H9 (cell line): Measurements from ENCODE around the gene DPYSL3. TPM values are rescaled to one million over a fixed set of nuclear protein-coding genes. Genes with fewer than 3 reads are reported as not detected.
"Not testable (repeated sequence)": the region's sequence is repeated elsewhere in the genome, so short reads cannot be mapped to it uniquely, and the experiment has no call there.

Experiments used
- DNase-seq: peaks from one replicate; pipeline ENCODE4 v3.0.0-alpha.2; 2017
- H2AFZ ChIP-seq: one replicate; pipeline ENCODE4 v1.6.1; 2013; ENCODE audit warnings: mild to moderate bottlenecking, low read length, control low read depth, moderate library complexity
- H2AK5ac ChIP-seq: 2 replicates; pipeline ENCODE4 v1.6.1; 2013; ENCODE audit warnings: low read length, control low read depth, mixed read lengths; ENCODE audit not compliant: insufficient read length
- H2BK120ac ChIP-seq: one replicate; pipeline ENCODE4 v1.6.1; 2013; ENCODE audit warnings: low read depth, mild to moderate bottlenecking, low read length, control low read depth, inconsistent platforms; ENCODE audit not compliant: poor library complexity, severe bottlenecking
- H2BK12ac ChIP-seq: 2 replicates; pipeline ENCODE4 v1.6.1; 2013; ENCODE audit warnings: low read length, control low read depth, mixed read lengths, low read depth; ENCODE audit not compliant: insufficient read length
- H2BK15ac ChIP-seq: 2 replicates; pipeline ENCODE4 v1.6.1; 2013; ENCODE audit warnings: low read depth, low read length, control low read depth
- H2BK20ac ChIP-seq: one replicate; pipeline ENCODE4 v1.6.1; 2013; ENCODE audit warnings: low read depth, mild to moderate bottlenecking, low read length, control low read depth, inconsistent platforms; ENCODE audit not compliant: poor library complexity, severe bottlenecking
- H2BK5ac ChIP-seq: 2 replicates; pipeline ENCODE4 v1.6.1; 2013; ENCODE audit warnings: low read length, control low read depth, mixed read lengths; ENCODE audit not compliant: insufficient read length
- H3K14ac ChIP-seq: 2 replicates; pipeline ENCODE4 v1.6.1; 2013; ENCODE audit warnings: low read length, control low read depth; ENCODE audit not compliant: insufficient read depth
- H3K18ac ChIP-seq: 2 replicates; pipeline ENCODE4 v1.6.1; 2013; ENCODE audit warnings: low read depth, mild to moderate bottlenecking, mixed read lengths, low read length, control low read depth; ENCODE audit not compliant: insufficient read length
- H3K23ac ChIP-seq: 2 replicates; pipeline ENCODE4 v1.6.1; 2013; ENCODE audit warnings: low read length, control low read depth, mixed read lengths, low read depth; ENCODE audit not compliant: insufficient read length
- H3K23me2 ChIP-seq: 2 replicates; pipeline ENCODE4 v1.6.1; 2013; ENCODE audit warnings: low read depth, mild to moderate bottlenecking, mixed read lengths, low read length, control low read depth; ENCODE audit not compliant: insufficient read length, poor library complexity, severe bottlenecking
- H3K27ac ChIP-seq: 2 replicates; pipeline ENCODE4 v1.5.1; 2013; ENCODE audit warnings: low read length, control low read depth, mixed read lengths, low read depth; ENCODE audit not compliant: insufficient read length
- H3K27me3 ChIP-seq: 2 replicates; pipeline ENCODE4 v1.6.1; 2013; ENCODE audit warnings: low read length, control low read depth, inconsistent platforms; ENCODE audit not compliant: insufficient read depth
- H3K4ac ChIP-seq: 2 replicates; pipeline ENCODE4 v1.6.1; 2013; ENCODE audit warnings: low read depth, mild to moderate bottlenecking, control low read depth, inconsistent platforms, low read length, moderate library complexity
- H3K4me1 ChIP-seq: 2 replicates; pipeline ENCODE4 v1.6.1; 2013; ENCODE audit warnings: low read length, control low read depth, inconsistent platforms; ENCODE audit not compliant: insufficient read depth
- H3K4me2 ChIP-seq: 2 replicates; pipeline ENCODE4 v1.6.1; 2013; ENCODE audit warnings: low read length, control low read depth, mixed read lengths; ENCODE audit not compliant: insufficient read length, insufficient read depth
- H3K56ac ChIP-seq: 2 replicates; pipeline ENCODE4 v1.6.1; 2013; ENCODE audit warnings: low read depth, mild to moderate bottlenecking, mixed read lengths, low read length, control low read depth; ENCODE audit not compliant: insufficient read length
- H3K79me1 ChIP-seq: 2 replicates; pipeline ENCODE4 v1.6.1; 2013; ENCODE audit warnings: low read depth, mild to moderate bottlenecking, moderate library complexity, low read length, control low read depth, inconsistent platforms; ENCODE audit not compliant: insufficient read depth, poor library complexity, severe bottlenecking
- H3K79me2 ChIP-seq: 2 replicates; pipeline ENCODE4 v1.6.1; 2013; ENCODE audit warnings: low read length, control low read depth, inconsistent platforms; ENCODE audit not compliant: insufficient read depth
- H3K9ac ChIP-seq: 2 replicates; pipeline ENCODE4 v1.6.1; 2013; ENCODE audit warnings: low read length, control low read depth, mixed read lengths; ENCODE audit not compliant: insufficient read length; ENCODE audit errors: extremely low read depth
- H3K9me3 ChIP-seq: one replicate; pipeline ENCODE4 v1.6.1; 2013; ENCODE audit warnings: low read depth, low read length, inconsistent platforms; ENCODE audit not compliant: control insufficient read depth
- H3T11ph ChIP-seq: one replicate; pipeline ENCODE4 v1.6.1; 2013; ENCODE audit warnings: mild to moderate bottlenecking, low read length, control low read depth, inconsistent platforms
- H4K20me1 ChIP-seq: one replicate; pipeline ENCODE4 v1.6.1; 2013; ENCODE audit not compliant: control insufficient read depth, insufficient read length, insufficient read depth
- H4K5ac ChIP-seq: 2 replicates; pipeline ENCODE4 v1.6.1; 2013; ENCODE audit warnings: low read depth, mild to moderate bottlenecking, mixed read lengths, low read length, control low read depth; ENCODE audit not compliant: insufficient read length
- H4K8ac ChIP-seq: replicated peaks from 2 replicates; pipeline ENCODE4 v1.6.1; 2013; ENCODE audit warnings: low read length, control low read depth, mixed read lengths, low read depth; ENCODE audit not compliant: insufficient read length
- H4K91ac ChIP-seq: 2 replicates; pipeline ENCODE4 v1.6.1; 2013; ENCODE audit warnings: low read depth, mild to moderate bottlenecking, moderate library complexity, mixed read lengths, low read length, control low read depth; ENCODE audit not compliant: insufficient read length
- H3K27ac Mint-ChIP-seq, 3 experiments: 2 replicates in 2 of 3; 3 replicates in 1 of 3; pipeline ENCODE4 v1.8.0; 2020 to 2021; ENCODE audit warnings: mixed read lengths in 3 of 3, mild to moderate bottlenecking in 1 of 3, moderate library complexity in 1 of 3
- H3K27me3 Mint-ChIP-seq: 2 replicates; pipeline ENCODE4 v1.8.0; 2021; ENCODE audit warnings: low read depth, mild to moderate bottlenecking, moderate library complexity, mixed read lengths
- H3K36me3 Mint-ChIP-seq, 3 experiments: 2 replicates in 2 of 3; 3 replicates in 1 of 3; pipeline ENCODE4 v1.8.0; 2020 to 2021; ENCODE audit warnings: low read depth in 3 of 3, mixed read lengths in 3 of 3; ENCODE audit not compliant: insufficient read depth in 1 of 3
- H3K4me1 Mint-ChIP-seq, 2 experiments: 2 replicates each; pipeline ENCODE4 v1.8.0; 2020; ENCODE audit warnings: mixed read lengths in 2 of 2
- H3K4me3 Mint-ChIP-seq, 2 experiments: 2 replicates in 1 of 2; 3 replicates in 1 of 2; pipeline ENCODE4 v1.8.0; 2020 to 2021; ENCODE audit warnings: mild to moderate bottlenecking in 2 of 2, mixed read lengths in 2 of 2, moderate library complexity in 1 of 2
- H3K9me3 Mint-ChIP-seq, 2 experiments: 2 replicates in 1 of 2; 3 replicates in 1 of 2; pipeline ENCODE4 v1.8.0; 2020; ENCODE audit warnings: mild to moderate bottlenecking in 2 of 2, mixed read lengths in 2 of 2, moderate library complexity in 1 of 2
- WGBS: extraction: QIAGEN DNeasy Blood & Tissue Kit; methylation state at CpG from one replicate; pipeline ENCODE4 v1.1.7; 2013; ENCODE audit warnings: missing lambda C conversion rate, low lambda C conversion rate, mixed read lengths; ENCODE audit not compliant: insufficient read length; ENCODE audit errors: extremely low coverage; 5-methylcytosine and 5-hydroxymethylcytosine counted together
- total RNA-seq: library from RNA; stranded (reverse); gene quantifications from 2 replicates; pipeline ENCODE4 v1.2.1, GENCODE V29; 2021
- TF ChIP-seq, protein P1 (sequence below): fragments of 200-600 bp; sonication (generic); conservative IDR thresholded peaks from 3 replicates; pipeline ENCODE4 v1.8.0; 2021; ENCODE audit warnings: antibody characterized with exemption, mild to moderate bottlenecking

DPYSL3 gene
- total RNA-seq, 1 experiment from 2014 or later: 515 TPM

DNA sequence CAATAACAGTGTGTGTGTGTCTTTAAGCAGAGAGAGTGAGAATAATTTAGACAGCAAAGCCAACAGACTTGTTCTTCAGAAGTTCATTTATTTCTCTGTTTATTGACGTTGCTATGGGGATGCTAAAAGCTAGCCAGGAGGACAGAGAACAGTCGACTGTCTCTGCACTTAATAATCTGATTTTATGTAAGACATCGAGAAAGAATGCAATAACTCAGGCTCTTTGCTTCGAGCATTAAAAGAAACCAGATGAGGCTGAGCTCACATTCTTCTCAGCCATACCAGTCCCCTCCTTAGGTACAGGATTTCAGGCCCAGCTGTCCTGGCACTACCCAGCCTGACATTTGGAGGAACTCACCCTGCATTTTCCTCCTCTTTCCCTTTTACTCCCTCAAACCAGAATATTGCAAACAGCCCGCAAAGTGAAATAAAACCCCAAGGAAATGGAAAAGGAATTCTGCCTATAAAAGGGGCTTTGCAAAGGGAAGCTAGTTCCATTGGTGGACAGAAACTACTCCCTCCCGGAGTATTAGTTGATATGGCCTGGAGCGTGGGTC is 44.5 kb upstream of the DPYSL3 start:
- Histone ChIP-seq H4K8ac (no peak overlapping the region), H3K4me1 (peaks cover 7% of the 10 kb centered on the region; the same call in 1 of the 2 replicates), H3K14ac (no peak overlapping the region), H3K9me3 (no peaks in the 10 kb centered on the region), H3K79me2 (no peaks in the 10 kb centered on the region), H3K23me2 (no peaks in the 10 kb centered on the region), H3K27ac (no peak overlapping the region), H3T11ph (no peak overlapping the region), H3K56ac (no peak overlapping the region), H4K91ac (no peak overlapping the region), H3K27me3 (no peaks in the 10 kb centered on the region), H2BK12ac (no peak overlapping the region), H3K4ac (no peak overlapping the region), H3K4me2 (no peak overlapping the region), H3K79me1 (no peaks in the 10 kb centered on the region), H2BK15ac (no peak overlapping the region), H3K18ac (no peak overlapping the region), H4K20me1 (no peaks in the 10 kb centered on the region), H2BK20ac (no peak overlapping the region), H2AK5ac (no peak overlapping the region), H3K9ac (no peak overlapping the region), H2BK5ac (no peak overlapping the region), H2AFZ (no peak overlapping the region), H4K5ac (no peak overlapping the region), H3K23ac (no peak overlapping the region), H2BK120ac (no peak overlapping the region)
- H3K4me3 Mint-ChIP-seq: no peak overlapping the region
- no peak for DNase-seq
- no peaks in the 10 kb centered on the region for H3K27me3 Mint-ChIP-seq
- WGBS: no CpG with 5 or more reads among the region's 7 CpGs
- H3K9me3 Mint-ChIP-seq: peaks cover 3 to 5% of the 10 kb centered on the region in 2 experiments; a peak in 3 of 5 replicates
- peaks cover 38% of the 10 kb centered on the region in 2 experiments for H3K4me1 Mint-ChIP-seq
- TF ChIP-seq, protein P1, sequence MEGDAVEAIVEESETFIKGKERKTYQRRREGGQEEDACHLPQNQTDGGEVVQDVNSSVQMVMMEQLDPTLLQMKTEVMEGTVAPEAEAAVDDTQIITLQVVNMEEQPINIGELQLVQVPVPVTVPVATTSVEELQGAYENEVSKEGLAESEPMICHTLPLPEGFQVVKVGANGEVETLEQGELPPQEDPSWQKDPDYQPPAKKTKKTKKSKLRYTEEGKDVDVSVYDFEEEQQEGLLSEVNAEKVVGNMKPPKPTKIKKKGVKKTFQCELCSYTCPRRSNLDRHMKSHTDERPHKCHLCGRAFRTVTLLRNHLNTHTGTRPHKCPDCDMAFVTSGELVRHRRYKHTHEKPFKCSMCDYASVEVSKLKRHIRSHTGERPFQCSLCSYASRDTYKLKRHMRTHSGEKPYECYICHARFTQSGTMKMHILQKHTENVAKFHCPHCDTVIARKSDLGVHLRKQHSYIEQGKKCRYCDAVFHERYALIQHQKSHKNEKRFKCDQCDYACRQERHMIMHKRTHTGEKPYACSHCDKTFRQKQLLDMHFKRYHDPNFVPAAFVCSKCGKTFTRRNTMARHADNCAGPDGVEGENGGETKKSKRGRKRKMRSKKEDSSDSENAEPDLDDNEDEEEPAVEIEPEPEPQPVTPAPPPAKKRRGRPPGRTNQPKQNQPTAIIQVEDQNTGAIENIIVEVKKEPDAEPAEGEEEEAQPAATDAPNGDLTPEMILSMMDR: no peak
- no peak overlapping the region; a peak in 1 of 7 replicates for H3K27ac Mint-ChIP-seq
- no peaks in the 10 kb centered on the region; a peak in 1 of 7 replicates for H3K36me3 Mint-ChIP-seq

DNA sequence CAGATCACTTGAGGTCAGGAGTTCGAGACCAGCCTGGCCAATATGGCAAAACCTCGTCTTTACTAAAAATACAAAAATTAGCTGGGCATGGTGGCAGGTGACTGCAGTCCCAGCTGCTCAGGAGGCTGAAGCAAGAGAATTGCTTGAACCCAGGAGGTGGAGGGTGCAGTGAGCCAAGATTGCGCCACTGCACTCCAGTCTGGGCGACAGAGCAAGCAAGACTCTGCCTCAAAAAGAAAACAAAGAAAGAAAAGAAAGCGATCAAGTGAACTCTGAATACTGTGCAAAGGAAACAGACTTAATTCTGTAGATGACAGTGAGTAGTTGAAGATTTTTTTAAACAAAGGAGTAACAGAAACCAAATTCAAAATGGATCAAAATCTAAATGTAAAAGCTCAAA is 43.9 kb upstream of the DPYSL3 start:
- not testable (repeated sequence) for H2BK120ac ChIP-seq, H2BK15ac ChIP-seq, H2AK5ac ChIP-seq, H3K14ac ChIP-seq, H3K23ac ChIP-seq, H3K36me3 Mint-ChIP-seq, H2AFZ ChIP-seq, H2BK5ac ChIP-seq, H3K18ac ChIP-seq, H3T11ph ChIP-seq, H3K79me2 ChIP-seq, H3K9me3 Mint-ChIP-seq, H3K4me3 Mint-ChIP-seq, H3K9me3 ChIP-seq, H3K79me1 ChIP-seq, H2BK12ac ChIP-seq, H3K23me2 ChIP-seq, H4K20me1 ChIP-seq, DNase-seq, H3K27ac ChIP-seq, H3K4me2 ChIP-seq, H4K91ac ChIP-seq, H3K4me1 ChIP-seq, H3K4ac ChIP-seq, H3K9ac ChIP-seq, H4K8ac ChIP-seq, H2BK20ac ChIP-seq, H3K56ac ChIP-seq, H3K27me3 Mint-ChIP-seq, H3K27me3 ChIP-seq, H4K5ac ChIP-seq
- Mint-ChIP-seq H3K27ac (peak overlapping the region in 1 of 3 experiments; percentile 42; a peak in 2 of 7 replicates), H3K4me1 (peaks cover 33 to 34% of the 10 kb centered on the region in 2 experiments)
- no CpG with 5 or more reads among the region's 5 CpGs for WGBS
